Peyer's patch (tissue), 4 donors: ENCODE measurements around the gene CARD14.

Experiments used
- CTCF ChIP-seq, 6 experiments: fragments of 450-650 bp in 4 of 6; fragments of 200-600 bp in 2 of 6; sonication (generic) in 1 of 6; IDR thresholded peaks; one replicate each; pipeline ENCODE4 v1.5.1; 2017 to 2019; ENCODE audit warnings: antibody characterized with exemption in 6 of 6, mild to moderate bottlenecking in 3 of 6, moderate library complexity in 1 of 6
- POLR2A ChIP-seq, 2 donors: fragments of 450-650 bp; IDR thresholded peaks; one replicate each; pipeline ENCODE4 v1.5.1; 2017; ENCODE audit warnings: antibody characterized with exemption in 2 of 2, mild to moderate bottlenecking in 2 of 2, moderate library complexity in 2 of 2

- no peak for TF ChIP-seq CTCF (IDR thresholded peaks at IDR 0.05)
- TF ChIP-seq POLR2A (IDR thresholded peaks at IDR 0.05), result no peak
Observed at GRCh38 chr17:80181431-80181830, 11.6 kb downstream of the CARD14 start.
